AG04450 (cell line): ENCODE measurements around the gene CARD9. TPM values are rescaled to one million over a fixed set of nuclear protein-coding genes. Genes with fewer than 3 reads are reported as not detected.
"Not testable (repeated sequence)": the region's sequence is repeated elsewhere in the genome, so short reads cannot be mapped to it uniquely, and the experiment has no call there.

ENCODE experiments used
- CTCF ChIA-PET: fragments of 300-600, 350-600 bp; formaldehyde crosslinking; extraction: SDS; loops from one replicate; lab custom pipeline; 2022; ENCODE audit warnings: antibody characterized with exemption, inconsistent platforms; lab: Charles Lee
- POLR2A ChIA-PET: fragments of 350-600 bp; formaldehyde crosslinking; extraction: SDS; loops from one replicate; lab custom pipeline; 2021; ENCODE audit warnings: antibody characterized with exemption, inconsistent platforms; lab: Yijun Ruan, JAX
- DNase-seq: peaks from one replicate; pipeline ENCODE4 v3.0.0-alpha.2; 2011; ENCODE audit warnings: low read depth, low spot score
- H3K27ac ChIP-seq: one replicate; pipeline ENCODE4 v1.5.1; 2012; ENCODE audit warnings: low read depth, low read length, control low read depth
- H3K27me3 ChIP-seq: one replicate; pipeline ENCODE4 v1.6.0; 2012; ENCODE audit warnings: low read length; ENCODE audit not compliant: control insufficient read depth, insufficient read depth
- H3K4me3 ChIP-seq: 2 replicates; pipeline ENCODE4 v1.5.1; 2011; ENCODE audit warnings: mild to moderate bottlenecking, low read depth, low read length, control low read depth
- H3K9me3 ChIP-seq: 2 replicates; pipeline ENCODE4 v1.5.1; 2012; ENCODE audit warnings: low read length; ENCODE audit not compliant: control insufficient read depth, insufficient read depth
- CTCF ChIP-seq: IDR thresholded peaks from 2 replicates; pipeline ENCODE4 v1.5.1; 2011; ENCODE audit warnings: low read depth, low read length, control low read depth, inconsistent platforms
- polyA plus RNA-seq: library from polyadenylated mRNA; depleted of rRNA; stranded (reverse); fragments of >200 nt; gene quantifications from 2 replicates; pipeline ENCODE4 v1.2.3, GENCODE V29; 2011

CARD9 gene
- polyA plus RNA-seq, 1 experiment = 0.63 TPM

- ChIA-PET CTCF (interaction anchor here (0.6 to 1.8 kb wide), 3 partner anchors 9 to 41 kb away, joined by 4 to 6 read pairs (median 5); no protein-coding TSS in a partner anchor), POLR2A (no interaction called here)
- Histone ChIP-seq H3K4me3 (no peak overlapping the region), H3K9me3 (peaks cover 15% of the 10 kb centered on the region), H3K27ac (no peak overlapping the region), H3K27me3 (no peaks in the 10 kb centered on the region)
- DNase-seq = no peak
- TF ChIP-seq CTCF = no peak
Measured at GRCh38 chr9:136321561-136321960, 51.9 kb downstream of the CARD9 start.

GRCh38 chr9:136320972-136321371 lies 52.5 kb downstream of the CARD9 start:
- POLR2A ChIA-PET, DNase-seq: not testable (repeated sequence)
- CTCF ChIA-PET = interaction anchor here (0.6 to 1.8 kb wide), 2 partner anchors 8 to 24 kb away, joined by 4 to 5 read pairs; no protein-coding TSS in a partner anchor

GRCh38 chr9:136319955-136320354 lies 53.5 kb downstream of the CARD9 start:
- H3K27ac ChIP-seq, POLR2A ChIA-PET, H3K4me3 ChIP-seq, H3K27me3 ChIP-seq, DNase-seq: not testable (repeated sequence)
- H3K9me3 ChIP-seq = peaks cover 31% of the 10 kb centered on the region
- CTCF ChIA-PET = interaction anchor here (0.6 kb wide), 1 partner anchor 800 kb away, joined by 4 read pairs; no protein-coding TSS in a partner anchor

More at GRCh38 chr9:136320972-136321371, 52.5 kb downstream of the CARD9 start:
- peaks cover 21% of the 10 kb centered on the region for H3K9me3 ChIP-seq
- H3K4me3 ChIP-seq, H3K27me3 ChIP-seq, H3K27ac ChIP-seq: not testable (repeated sequence)

GRCh38 chr9:136319244-136319643 lies 54.2 kb downstream of the CARD9 start:
- peaks cover 35% of the 10 kb centered on the region for H3K9me3 ChIP-seq
- H3K4me3 ChIP-seq, H3K27ac ChIP-seq, H3K27me3 ChIP-seq, DNase-seq, POLR2A ChIA-PET: not testable (repeated sequence)
- CTCF ChIA-PET = interaction anchor here (0.6 kb wide), 1 partner anchor 801 kb away, joined by 4 read pairs; no protein-coding TSS in a partner anchor

- ChIA-PET POLR2A (no interaction called here), CTCF (no interaction called here)
- no peak for DNase-seq
- TF ChIP-seq CTCF = no peak
- no peak overlapping the region for H3K4me3 ChIP-seq
- H3K27me3 ChIP-seq = no peaks in the 10 kb centered on the region
- H3K9me3 ChIP-seq = peaks cover 35% of the 10 kb centered on the region
- H3K27ac ChIP-seq = no peak overlapping the region
Measured at GRCh38 chr9:136318776-136319241, 54.7 kb downstream of the CARD9 start.

- Histone ChIP-seq H3K27ac (no peak overlapping the region), H3K9me3 (peaks cover 32% of the 10 kb centered on the region), H3K4me3 (no peak overlapping the region), H3K27me3 (no peaks in the 10 kb centered on the region)
- ChIA-PET POLR2A (no interaction called here), CTCF (no interaction called here)
- DNase-seq = no peak
- TF ChIP-seq CTCF = no peak
Measured at GRCh38 chr9:136318111-136318775, 55.2 kb downstream of the CARD9 start.
